ENCODE data around the gene ACKR2.

GRCh38 chr3:42871592-42872196 is 62.4 kb downstream of the ACKR2 start:
- TF ChIP-seq CTCF (IDR thresholded peaks at IDR 0.05; ENCODE audit: borderline replicate concordance, extremely low read depth, low read length, poor library complexity, severe bottlenecking) (no peak), EZH2 (IDR thresholded peaks at IDR 0.05; ENCODE audit: borderline replicate concordance, low read depth, low read length, severe bottlenecking) (no peak)

Measured in DND-41 (cell line).